GM18861 (cell line): ENCODE data around the gene QTRT2.

ENCODE experiments used
- ATAC-seq: cut with Tn5 transposase; IDR thresholded peaks from one replicate; pipeline ENCODE4 v1.9.1; 2021; ENCODE audit not compliant: unreplicated experiment

Gene QTRT2

GRCh38 chr3:114076711-114077110, 20.2 kb downstream of the QTRT2 start:
- no peak for ATAC-seq

DNA sequence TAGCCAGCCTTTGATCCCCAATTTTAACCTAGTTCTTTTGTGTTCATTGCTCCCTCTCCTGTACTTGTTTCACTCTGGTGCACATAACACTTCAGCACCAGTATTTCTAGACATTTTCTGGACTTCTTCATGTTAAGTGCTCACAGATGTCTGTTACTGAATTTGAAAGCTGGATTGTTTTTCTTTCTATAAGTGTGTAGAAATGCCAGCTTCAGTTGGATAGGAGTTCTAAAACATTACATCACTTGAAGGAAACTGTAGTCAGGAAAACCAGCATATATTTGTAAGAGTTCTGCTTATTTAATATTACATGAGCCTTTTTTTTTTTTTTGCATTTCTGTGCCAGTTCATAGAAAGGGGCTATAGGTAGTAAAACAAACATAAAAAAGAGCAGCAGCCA, 21.6 kb downstream of the QTRT2 start:
- no peak for ATAC-seq

GRCh38 chr3:114079761-114080160, 23.2 kb downstream of the QTRT2 start:
- ATAC-seq = no peak

- no peak for ATAC-seq
Observed at GRCh38 chr3:114080201-114080600, 23.7 kb downstream of the QTRT2 start.

GRCh38 chr3:114081037-114081436, 24.5 kb downstream of the QTRT2 start:
- no peak for ATAC-seq

- no peak for ATAC-seq
Observed at GRCh38 chr3:114083112-114083511, 26.6 kb downstream of the QTRT2 start.

GRCh38 chr3:114086356-114086755, 29.8 kb downstream of the QTRT2 start:
- ATAC-seq = no peak

DNA sequence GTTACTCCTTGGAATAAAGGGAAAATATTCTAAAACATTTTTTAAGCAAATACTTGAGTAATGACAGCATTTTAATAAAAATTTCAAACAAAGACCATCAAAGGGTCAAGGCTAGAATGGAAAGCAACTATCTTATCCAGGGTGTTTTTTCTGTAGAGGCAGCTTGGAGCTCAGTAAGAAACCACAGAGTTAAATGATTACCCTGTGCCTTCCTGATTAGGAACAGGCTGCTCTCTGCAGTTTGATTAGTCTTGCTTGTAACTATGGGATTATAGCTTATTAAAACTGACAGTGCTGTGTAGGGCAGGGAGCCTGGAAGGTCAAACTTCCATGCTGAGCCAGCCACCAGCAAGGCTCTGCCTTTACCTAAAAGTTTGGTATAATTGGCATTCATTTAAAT, 33.1 kb downstream of the QTRT2 start:
- ATAC-seq = no peak

- ATAC-seq = no peak
Observed at GRCh38 chr3:114092151-114093015, 35.8 kb downstream of the QTRT2 start.

DNA sequence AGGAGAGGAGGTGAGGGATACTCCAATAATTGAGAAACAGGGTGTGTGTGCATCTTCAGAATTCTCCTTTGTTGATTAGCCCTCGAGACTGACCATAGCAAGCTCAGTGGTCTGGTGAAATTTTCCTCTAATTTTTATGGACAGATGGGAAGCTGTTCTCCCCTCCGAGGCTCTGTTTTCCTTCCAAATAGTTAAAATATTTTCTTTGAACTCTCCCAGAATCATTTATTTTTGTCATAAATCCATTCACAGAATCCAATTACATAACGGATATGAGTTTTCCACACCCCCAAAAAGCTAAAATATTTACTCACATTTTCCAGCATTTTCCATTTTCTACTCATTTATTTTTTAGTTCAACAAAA, 36.5 kb downstream of the QTRT2 start:
- no peak for ATAC-seq

- no peak for ATAC-seq
Observed at GRCh38 chr3:114093596-114093995, 37.1 kb downstream of the QTRT2 start.

DNA sequence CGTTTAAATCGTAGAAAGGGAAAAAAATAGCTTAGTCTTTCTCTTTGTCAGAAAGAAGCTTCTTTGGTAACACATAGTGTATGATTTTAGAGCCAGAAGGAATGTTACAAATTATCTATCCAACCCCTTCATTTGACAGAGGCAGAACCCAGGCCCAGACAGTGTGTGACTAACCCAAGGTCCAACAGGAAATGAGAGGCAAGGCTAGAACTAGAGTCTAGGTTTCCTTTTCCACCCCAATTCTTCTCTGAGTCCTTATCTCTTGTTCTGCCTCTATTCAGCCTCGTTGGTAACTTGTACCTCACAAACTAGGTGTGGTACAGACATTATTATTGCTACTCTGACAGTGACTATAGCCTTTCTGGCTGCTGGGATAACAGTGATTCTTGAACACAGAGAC, 39.3 kb downstream of the QTRT2 start:
- no peak for ATAC-seq

- ATAC-seq = no peak
Observed at GRCh38 chr3:114101101-114101500, 44.6 kb downstream of the QTRT2 start.

- no peak for ATAC-seq
Observed at GRCh38 chr3:114103181-114103580, 46.6 kb downstream of the QTRT2 start.

GRCh38 chr3:114103858-114104257, 47.3 kb downstream of the QTRT2 start:
- ATAC-seq = no peak

DNA sequence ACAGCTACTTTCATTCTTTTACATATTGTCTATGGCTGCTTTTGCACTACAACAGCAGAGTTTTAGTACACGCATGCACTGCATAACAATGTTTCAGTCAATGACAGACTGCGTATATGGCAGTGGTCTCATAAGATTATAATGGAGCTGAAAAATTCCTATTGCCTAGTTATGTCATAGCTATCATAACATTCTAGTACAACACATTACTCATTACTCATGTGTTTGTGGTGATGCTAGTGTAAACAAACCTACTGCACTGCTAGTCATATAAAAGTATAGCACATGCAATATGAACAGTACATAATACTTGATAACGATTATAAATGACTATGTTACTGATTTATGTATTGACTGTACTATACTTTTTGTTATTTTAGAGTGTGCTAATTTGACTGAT, 47.9 kb downstream of the QTRT2 start:
- ATAC-seq = no peak

- ATAC-seq = no peak
Observed at GRCh38 chr3:114108137-114108536, 51.6 kb downstream of the QTRT2 start.

DNA sequence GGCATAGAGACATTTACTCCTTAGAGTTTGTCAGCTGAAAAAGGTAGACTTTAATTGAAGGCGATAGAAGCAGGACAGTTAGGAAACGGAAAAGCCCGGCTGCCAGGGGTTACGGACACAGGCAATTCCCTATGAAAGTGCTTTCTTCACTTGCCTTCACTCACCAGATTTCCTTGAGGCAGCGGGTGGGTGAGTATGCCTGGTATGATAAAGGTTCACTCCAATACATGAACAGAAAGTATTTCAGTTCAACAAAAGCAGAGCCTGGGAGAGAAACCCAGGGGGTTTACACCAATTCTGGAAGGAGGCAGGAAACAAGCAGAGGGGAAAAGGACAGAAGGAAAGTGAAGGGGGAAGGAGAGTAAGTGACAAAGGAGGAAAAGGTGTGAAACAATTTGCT, 53.9 kb downstream of the QTRT2 start:
- no peak for ATAC-seq

DNA sequence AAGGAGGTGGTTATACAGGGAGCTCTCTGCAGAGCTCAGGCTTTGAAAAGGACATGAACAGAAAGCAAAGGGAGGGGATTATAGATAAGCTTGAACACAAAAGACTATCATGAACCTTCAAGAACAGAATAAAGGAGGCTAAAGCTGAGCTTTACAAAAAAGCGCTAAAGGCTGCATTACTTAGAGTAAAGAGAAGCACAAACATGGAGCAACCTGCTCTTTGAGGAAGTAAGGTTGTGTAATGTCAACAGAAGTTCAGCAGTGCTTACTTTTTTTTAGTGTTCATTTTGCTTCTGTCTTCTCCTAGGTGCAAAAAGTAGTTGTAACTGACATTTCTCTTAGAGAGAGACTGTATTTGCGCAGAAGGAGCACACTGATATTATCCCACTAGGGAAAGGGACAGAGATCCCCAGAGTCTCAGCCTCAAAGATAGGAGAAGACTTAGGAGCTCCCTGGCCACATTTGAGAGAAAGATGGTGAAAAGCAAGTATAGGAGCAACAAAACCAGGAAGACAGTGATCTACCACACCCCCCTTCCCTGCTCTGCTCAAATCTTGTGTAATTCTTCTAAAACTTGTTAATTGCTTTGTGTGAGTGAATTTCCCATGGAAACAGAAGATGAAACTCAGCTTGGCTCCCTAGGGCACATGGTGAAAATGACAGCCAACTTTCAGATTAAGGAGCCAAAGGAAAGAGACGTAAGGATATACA, 54.7 kb downstream of the QTRT2 start:
- ATAC-seq = no peak

DNA sequence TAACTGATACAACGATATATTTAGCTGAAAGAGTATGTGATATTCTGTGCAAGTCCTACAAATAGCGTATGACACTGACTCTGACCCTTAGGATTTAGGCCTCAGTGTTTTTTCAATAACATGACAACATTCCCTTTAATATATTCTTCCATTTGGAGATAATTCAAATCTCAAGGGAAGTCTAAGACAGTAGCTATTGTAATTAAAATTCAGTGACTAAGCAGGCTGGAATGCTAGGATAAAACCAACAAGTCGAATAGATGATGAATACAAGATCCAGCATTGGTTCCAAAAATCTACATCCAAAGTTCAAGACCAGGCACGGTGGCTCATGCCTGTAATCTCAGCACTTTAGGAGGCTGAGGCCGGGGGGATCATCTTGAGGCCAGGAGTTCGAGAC, 56.2 kb downstream of the QTRT2 start:
- ATAC-seq = no peak

GRCh38 chr3:114114719-114115118, 58.2 kb downstream of the QTRT2 start:
- no peak for ATAC-seq

DNA sequence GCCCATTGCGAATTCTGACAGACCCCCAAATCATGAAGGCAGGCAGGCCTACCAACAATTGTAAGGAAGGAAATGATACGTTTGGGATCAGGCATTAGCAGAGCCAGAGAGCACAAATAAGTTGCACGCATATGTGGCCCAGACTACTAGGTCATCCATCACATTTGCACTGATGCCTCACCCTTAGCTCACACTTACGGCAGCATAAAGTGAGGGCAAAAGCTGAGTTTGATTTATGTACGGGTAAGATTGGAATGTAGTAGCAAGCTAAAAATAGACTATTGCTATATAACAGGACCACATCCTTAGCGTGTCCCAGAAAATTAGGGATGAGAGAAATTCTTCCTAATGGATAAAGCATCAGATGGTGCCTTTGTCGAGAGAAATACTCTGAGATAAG, 58.6 kb downstream of the QTRT2 start:
- no peak for ATAC-seq

DNA sequence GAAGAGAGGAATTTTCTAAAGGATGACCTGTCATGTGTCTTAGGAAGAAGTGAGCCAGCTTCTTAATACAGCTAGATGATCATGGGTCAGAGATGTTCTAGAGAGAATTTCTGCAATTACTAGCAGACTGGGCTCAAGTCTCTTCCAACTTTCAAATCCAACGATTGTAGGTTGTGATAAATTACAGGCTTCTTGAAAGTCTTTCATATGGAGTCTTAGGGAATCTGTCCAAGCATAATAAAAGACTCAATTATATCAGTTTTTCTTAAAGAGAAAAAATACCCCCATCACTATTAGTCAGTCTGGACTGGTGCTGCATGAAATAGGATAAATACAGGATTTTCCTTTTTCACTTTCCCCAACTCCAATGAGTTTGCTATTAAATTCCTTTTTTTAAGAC, 63.2 kb downstream of the QTRT2 start:
- ATAC-seq = no peak
